B cell (primary cell): Measurements from ENCODE around the gene RRM2. TPM values are rescaled to one million over a fixed set of nuclear protein-coding genes. Genes with fewer than 3 reads are reported as not detected.

Experiments used
- ATAC-seq: fragments of 200-7000 bp; cut with Tn5 transposase; one replicate; pipeline ENCODE4 v1.10.0; 2021; ENCODE audit warnings: low read depth, mild to moderate bottlenecking, moderate number of reproducible peaks, moderate library complexity
- CTCF ChIA-PET: fragments of 350-600 bp; sonication (Branson Sonifier 250); formaldehyde crosslinking; loops from one replicate; lab custom pipeline; 2021; ENCODE audit warnings: antibody characterized with exemption, inconsistent platforms; lab: Charles Lee
- POLR2A ChIA-PET: fragments of 350-600 bp; sonication (Branson Sonifier 250); formaldehyde crosslinking; loops from one replicate; lab custom pipeline; 2021; ENCODE audit warnings: antibody characterized with exemption; lab: Charles Lee
- DNase-seq: peaks from one replicate; pipeline ENCODE4 v3.0.0; 2013
- H2AFZ ChIP-seq: 2 replicates; pipeline ENCODE4 v1.6.1; 2012; ENCODE audit warnings: mild to moderate bottlenecking, low read depth, low read length; ENCODE audit not compliant: insufficient read depth, poor library complexity, severe bottlenecking
- H3K27ac ChIP-seq, 2 donors: 1 replicate in 1 of 2; 2 replicates in 1 of 2; pipeline ENCODE4 v1.5.1; 2012 to 2013; ENCODE audit warnings: low read length in 2 of 2, mild to moderate bottlenecking in 2 of 2, moderate library complexity in 1 of 2
- H3K27me3 ChIP-seq, 4 experiments: fragments of 200-600 bp in 1 of 4; sonication (generic) in 1 of 4; replicated peaks in 1 of 4; 1 replicate in 2 of 4; 2 replicates in 2 of 4; pipeline versions ENCODE4 v1.6.1 to v1.7.0; 2013 to 2016; ENCODE audit warnings: low read length in 3 of 4, mild to moderate bottlenecking in 2 of 4, mixed read lengths in 1 of 4, moderate library complexity in 1 of 4; ENCODE audit not compliant: insufficient read depth in 4 of 4, control insufficient read depth in 3 of 4; ENCODE audit errors: control extremely low read depth in 1 of 4
- H3K36me3 ChIP-seq, 2 experiments: replicated peaks in 1 of 2; 1 replicate in 1 of 2; 2 replicates in 1 of 2; pipeline versions ENCODE4 v1.6.1 to v1.7.1; 2013; ENCODE audit warnings: low read length in 1 of 2; ENCODE audit not compliant: insufficient read depth in 2 of 2, control insufficient read depth in 1 of 2; ENCODE audit errors: control extremely low read depth in 1 of 2, extremely low read depth in 1 of 2
- H3K4me1 ChIP-seq, 2 donors: fragments of 200-600 bp in 1 of 2; sonication (generic) in 1 of 2; 1 replicate in 1 of 2; 2 replicates in 1 of 2; pipeline versions ENCODE4 v1.5.1 to v1.6.1; 2013 to 2017; ENCODE audit warnings: low read length in 2 of 2; ENCODE audit not compliant: control insufficient read depth in 2 of 2, insufficient read depth in 2 of 2
- H3K4me2 ChIP-seq: replicated peaks from 2 replicates; pipeline ENCODE3; 2012; ENCODE audit warnings: mild to moderate bottlenecking, low read depth, low read length; ENCODE audit not compliant: poor library complexity, severe bottlenecking
- H3K4me3 ChIP-seq, 5 experiments: fragments of 200-600 bp in 1 of 5; sonication (generic) in 1 of 5; 1 replicate in 3 of 5; 2 replicates in 2 of 5; pipeline versions ENCODE4 v1.5.1 to v1.7.0; 2011 to 2016; ENCODE audit warnings: low read length in 4 of 5, mild to moderate bottlenecking in 4 of 5, low read depth in 2 of 5, control low read depth in 1 of 5, moderate library complexity in 1 of 5; ENCODE audit not compliant: insufficient read depth in 1 of 5; ENCODE audit errors: control extremely low read depth in 1 of 5, extremely low read depth in 1 of 5
- H3K79me2 ChIP-seq: fragments of 200-600 bp; sonication (generic); one replicate; pipeline ENCODE4 v1.6.0; 2016; ENCODE audit warnings: low read length; ENCODE audit not compliant: control insufficient read depth, insufficient read depth
- H3K9ac ChIP-seq: fragments of 200-600 bp; sonication (generic); 2 replicates; pipeline ENCODE4 v1.6.1; 2017; ENCODE audit warnings: mild to moderate bottlenecking, low read length, moderate library complexity
- H3K9me3 ChIP-seq, 3 donors: one replicate each; pipeline versions ENCODE4 v1.6.1 to v1.7.1; 2013; ENCODE audit warnings: low read length in 2 of 3; ENCODE audit not compliant: control insufficient read depth in 2 of 3, insufficient read depth in 1 of 3; ENCODE audit errors: control extremely low read depth in 1 of 3
- H4K20me1 ChIP-seq: 2 replicates; pipeline ENCODE4 v1.6.0; 2012; ENCODE audit warnings: mild to moderate bottlenecking, low read length; ENCODE audit not compliant: insufficient read depth, control insufficient read depth, poor library complexity, severe bottlenecking
- H3K27ac Mint-ChIP-seq: one replicate; pipeline ENCODE4 v1.8.0; 2021; ENCODE audit warnings: mixed read lengths
- H3K27me3 Mint-ChIP-seq: one replicate; pipeline ENCODE4 v1.8.0; 2021; ENCODE audit warnings: mixed read lengths
- H3K4me1 Mint-ChIP-seq: one replicate; pipeline ENCODE4 v1.8.0; 2021; ENCODE audit warnings: mixed read lengths
- H3K4me3 Mint-ChIP-seq: one replicate; pipeline ENCODE4 v1.8.0; 2021; ENCODE audit warnings: mixed read lengths
- H3K9me3 Mint-ChIP-seq: one replicate; pipeline ENCODE4 v1.8.0; 2022; ENCODE audit warnings: mixed read lengths; ENCODE audit not compliant: insufficient read depth
- EZH2 ChIP-seq: IDR thresholded peaks from 2 replicates; pipeline ENCODE4 v1.6.1; 2012; ENCODE audit warnings: borderline replicate concordance, low read depth, mild to moderate bottlenecking, moderate library complexity, low read length; ENCODE audit not compliant: insufficient read depth, poor library complexity, severe bottlenecking
- WGBS: methylation state at CpG from one replicate; pipeline ENCODE4 v1.1.5; 2013; ENCODE audit warnings: missing lambda C conversion rate; ENCODE audit not compliant: insufficient coverage; 5-methylcytosine and 5-hydroxymethylcytosine counted together
- intact Hi-C: fragments of 100-400 bp; cut with micrococcal nuclease; formaldehyde crosslinking; loops from one replicate; pipeline ENCODE4 v1.10.0; 2022
- polyA plus RNA-seq: library from polyadenylated mRNA; depleted of rRNA; stranded (reverse); fragments of >200 nt; gene quantifications from 2 replicates; pipeline ENCODE4 v1.2.3, GENCODE V29; 2012
- total RNA-seq, 2 donors: library from RNA; stranded (reverse); fragments of 120-200 nt in 1 of 2; gene quantifications; 1 replicate in 1 of 2; 2 replicates in 1 of 2; pipeline versions ENCODE4 v1.2.3 to v1.2.4, GENCODE V29; 2013 to 2022
- TF ChIP-seq, protein P1 (sequence below): fragments of 200-600 bp; IDR thresholded peaks from one replicate; pipeline ENCODE4 v1.8.0; 2022; ENCODE audit warnings: antibody characterized with exemption, mild to moderate bottlenecking

RRM2 gene
- total and polyA plus RNA-seq, 2 donors (not counting 1 experiment from before 2014, with no cell fraction given): 1.2 to 3.3 TPM

- Histone ChIP-seq H3K9me3 (no peaks in the 10 kb centered on the region), H3K4me1 (no peaks in the 10 kb centered on the region), H3K4me3 (no peak overlapping the region), H3K27me3 (no peaks in the 10 kb centered on the region), H3K9ac (no peak overlapping the region), H3K79me2 (no peaks in the 10 kb centered on the region), H3K36me3 (no peaks in the 10 kb centered on the region), H3K27ac (no peak overlapping the region), H4K20me1 (no peaks in the 10 kb centered on the region), H2AFZ (no peak overlapping the region), H3K4me2 (no peak overlapping the region)
- no peaks in the 10 kb centered on the region for H3K9me3 Mint-ChIP-seq
- ATAC-seq (no peak), DNase-seq (no peak)
- H3K27me3 Mint-ChIP-seq: no peaks in the 10 kb centered on the region
- H3K27ac Mint-ChIP-seq: no peak overlapping the region
- no peak overlapping the region for H3K4me3 Mint-ChIP-seq
- no peaks in the 10 kb centered on the region for H3K4me1 Mint-ChIP-seq
- intact Hi-C loops: no loop called here
- CTCF ChIA-PET: interaction anchor here (0.8 to 7.5 kb wide), 3 partner anchors 19 to 288 kb away, joined by 4 to 98 read pairs (median 64); no protein-coding TSS in a partner anchor
- POLR2A ChIA-PET: interaction anchor here (0.5 kb wide), 1 partner anchor 28 kb away, joined by 4 read pairs; no protein-coding TSS in a partner anchor
- WGBS: 96% methylated on average over 9 of the region's 13 CpGs
- no peak for TF ChIP-seq EZH2
- TF ChIP-seq, protein P1, sequence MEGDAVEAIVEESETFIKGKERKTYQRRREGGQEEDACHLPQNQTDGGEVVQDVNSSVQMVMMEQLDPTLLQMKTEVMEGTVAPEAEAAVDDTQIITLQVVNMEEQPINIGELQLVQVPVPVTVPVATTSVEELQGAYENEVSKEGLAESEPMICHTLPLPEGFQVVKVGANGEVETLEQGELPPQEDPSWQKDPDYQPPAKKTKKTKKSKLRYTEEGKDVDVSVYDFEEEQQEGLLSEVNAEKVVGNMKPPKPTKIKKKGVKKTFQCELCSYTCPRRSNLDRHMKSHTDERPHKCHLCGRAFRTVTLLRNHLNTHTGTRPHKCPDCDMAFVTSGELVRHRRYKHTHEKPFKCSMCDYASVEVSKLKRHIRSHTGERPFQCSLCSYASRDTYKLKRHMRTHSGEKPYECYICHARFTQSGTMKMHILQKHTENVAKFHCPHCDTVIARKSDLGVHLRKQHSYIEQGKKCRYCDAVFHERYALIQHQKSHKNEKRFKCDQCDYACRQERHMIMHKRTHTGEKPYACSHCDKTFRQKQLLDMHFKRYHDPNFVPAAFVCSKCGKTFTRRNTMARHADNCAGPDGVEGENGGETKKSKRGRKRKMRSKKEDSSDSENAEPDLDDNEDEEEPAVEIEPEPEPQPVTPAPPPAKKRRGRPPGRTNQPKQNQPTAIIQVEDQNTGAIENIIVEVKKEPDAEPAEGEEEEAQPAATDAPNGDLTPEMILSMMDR: no peak
Measured at GRCh38 chr2:10145519-10146357, 23.2 kb downstream of the RRM2 start.
